ENCODE data around the gene USP6NL.

The USP6NL gene

DNA sequence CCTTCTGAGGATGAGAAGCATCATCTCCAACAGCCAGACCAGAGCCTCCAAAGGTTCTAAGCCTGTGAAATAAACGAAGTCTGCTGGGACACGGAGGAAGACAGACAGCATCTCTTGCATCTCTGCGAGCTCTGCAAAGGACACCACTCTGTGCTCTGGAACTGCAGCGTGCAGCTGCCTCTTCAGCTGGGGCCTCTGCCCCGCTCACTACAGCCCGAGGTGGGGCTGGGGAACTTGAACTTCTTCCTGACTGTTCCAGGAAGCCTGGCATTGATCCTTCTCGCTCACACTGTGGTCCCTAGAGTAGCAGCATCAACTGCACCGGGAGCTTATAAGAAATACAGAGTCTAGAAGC is 163.3 kb downstream of the USP6NL start:
- TF ChIP-seq CTCF (IDR thresholded peaks at IDR 0.05; ENCODE audit: control extremely low read depth, extremely low read depth, low read depth, missing control alignments), result no peak
- ChIA-PET CTCF (interaction anchor here (1.2 to 2.6 kb wide), 5 partner anchors 24 to 178 kb away, joined by 3 to 7 read pairs (median 4); no protein-coding TSS in a partner anchor), POLR2A (no interaction called here)
- peak; percentile 40 for DNase-seq (ENCODE audit: extremely low spot score)

- no peak for TF ChIP-seq CTCF (IDR thresholded peaks at IDR 0.05; ENCODE audit: control extremely low read depth, extremely low read depth, low read depth, missing control alignments)
- DNase-seq (ENCODE audit: extremely low spot score), result no peak
- POLR2A ChIA-PET, result no interaction called here
- CTCF ChIA-PET, result interaction anchor here (0.9 to 2.6 kb wide), 8 partner anchors 12 to 311 kb away, joined by 3 to 9 read pairs (median 5); no protein-coding TSS in a partner anchor
Observed at GRCh38 chr10:11447586-11447985, 163.9 kb downstream of the USP6NL start.

- DNase-seq (ENCODE audit: extremely low spot score), result no peak
- no peak for TF ChIP-seq CTCF (IDR thresholded peaks at IDR 0.05; ENCODE audit: control extremely low read depth, extremely low read depth, low read depth, missing control alignments)
- ChIA-PET POLR2A (no interaction called here), CTCF (interaction anchor here (0.9 to 2.6 kb wide), 5 partner anchors 12 to 311 kb away, joined by 3 to 9 read pairs (median 7); no protein-coding TSS in a partner anchor)
Observed at GRCh38 chr10:11446864-11447263, 164.6 kb downstream of the USP6NL start.

DNA sequence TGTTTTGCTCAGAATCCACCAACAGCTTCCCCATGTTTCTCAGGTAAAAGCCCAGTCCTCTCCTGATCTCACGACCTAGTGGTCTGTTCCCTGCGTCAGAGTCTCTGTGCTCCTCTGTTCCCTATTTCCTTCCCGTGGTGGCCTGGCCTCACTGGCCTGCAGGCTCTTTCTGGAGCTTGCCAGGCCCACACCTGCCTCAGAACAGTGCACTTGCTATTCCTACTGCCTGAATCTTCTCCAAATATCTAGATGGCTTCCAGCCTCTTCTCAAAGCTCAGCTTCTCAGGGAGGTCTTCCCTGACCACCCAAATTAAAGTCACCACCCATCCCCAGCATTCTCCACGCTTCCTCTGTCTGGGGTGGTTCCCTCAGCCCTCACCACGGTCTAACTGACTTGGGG is 165.3 kb downstream of the USP6NL start:
- ChIA-PET POLR2A (no interaction called here), CTCF (interaction anchor here (1.7 to 2.6 kb wide), 3 partner anchors 11 to 312 kb away, joined by 7 to 9 read pairs (median 7); no protein-coding TSS in a partner anchor)
- no peak for DNase-seq (ENCODE audit: extremely low spot score)
- TF ChIP-seq CTCF (IDR thresholded peaks at IDR 0.05; ENCODE audit: control extremely low read depth, extremely low read depth, low read depth, missing control alignments), result no peak

DNA sequence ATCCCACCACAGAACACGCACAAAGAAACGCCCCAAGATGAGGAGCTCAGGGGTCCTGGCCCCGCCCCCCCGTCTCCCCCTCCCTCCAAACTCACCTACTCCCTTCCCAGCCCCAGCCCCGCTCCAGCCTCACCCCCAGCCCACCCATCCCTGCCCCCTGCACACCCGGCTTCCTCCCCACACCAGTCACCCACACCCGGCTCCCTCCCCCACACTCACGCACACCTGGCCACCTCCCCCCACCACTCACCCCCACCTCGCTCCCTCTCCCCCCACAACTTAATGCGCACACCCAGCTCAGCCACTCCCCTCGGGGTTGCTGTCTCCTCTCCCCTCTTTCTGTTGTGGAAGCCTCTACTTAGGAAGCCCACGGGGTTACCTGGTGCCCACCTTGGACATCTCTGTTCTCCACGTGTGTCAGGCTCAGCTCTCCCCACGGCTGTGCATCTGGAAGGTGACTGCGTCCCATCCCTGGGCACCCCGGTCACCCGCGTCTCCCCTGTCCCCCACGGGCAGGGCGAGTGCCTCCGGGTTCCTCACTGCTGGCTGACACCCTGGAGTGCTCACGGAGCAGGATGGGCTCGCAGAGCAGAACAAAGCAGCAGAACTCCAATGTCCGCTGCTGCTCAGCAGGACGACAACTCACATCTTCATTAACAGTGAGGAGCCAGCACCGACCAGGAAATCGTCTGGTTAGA is 166.8 kb downstream of the USP6NL start:
- DNase-seq (ENCODE audit: extremely low spot score), result no peak
- no peak for TF ChIP-seq CTCF (IDR thresholded peaks at IDR 0.05; ENCODE audit: control extremely low read depth, extremely low read depth, low read depth, missing control alignments)
- POLR2A ChIA-PET, result no interaction called here
- CTCF ChIA-PET, result no interaction called here

DNA sequence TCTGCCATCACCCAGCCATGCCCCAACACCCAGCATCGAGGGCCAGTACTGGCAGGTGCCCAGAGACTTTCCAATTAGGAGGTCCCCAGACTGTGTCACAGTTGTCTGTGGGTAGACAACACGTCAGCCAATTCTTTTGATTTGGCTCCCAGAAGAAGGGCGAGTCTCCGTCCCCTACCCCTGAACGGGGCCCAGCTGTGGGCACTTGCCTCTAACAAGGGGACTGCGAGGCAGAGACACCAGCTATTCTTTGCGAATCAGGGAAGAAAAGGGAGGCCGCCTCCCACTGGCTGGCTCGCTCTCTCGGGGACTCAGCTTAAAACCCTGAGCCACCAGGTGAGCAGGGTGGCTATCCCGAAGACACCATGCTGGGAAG is 167.3 kb downstream of the USP6NL start:
- no peak for DNase-seq (ENCODE audit: extremely low spot score)
- no peak for TF ChIP-seq CTCF (IDR thresholded peaks at IDR 0.05; ENCODE audit: control extremely low read depth, extremely low read depth, low read depth, missing control alignments)
- CTCF ChIA-PET, result no interaction called here
- POLR2A ChIA-PET, result no interaction called here

All from GM10248 (cell line).